Aorta (tissue), 5 donors: Measurements from ENCODE around the gene PLA2G2A. TPM values are rescaled to one million over a fixed set of nuclear protein-coding genes. Genes with fewer than 3 reads are reported as not detected.

Source experiments
- ATAC-seq: fragments of 200-7000 bp; cut with Tn5 transposase; one replicate; pipeline ENCODE4 v1.9.1; 2022; ENCODE audit warnings: moderate library complexity; ENCODE audit not compliant: low FRiP score
- DNase-seq, 2 donors: peaks; one replicate each; pipeline ENCODE4 v3.0.0-alpha.2; 2020
- H3K27ac ChIP-seq, 2 donors: one replicate each; pipeline ENCODE4 v1.5.1; 2013; ENCODE audit warnings: low read length in 2 of 2, mild to moderate bottlenecking in 2 of 2, moderate library complexity in 2 of 2, control low read depth in 1 of 2, inconsistent platforms in 1 of 2, low read depth in 1 of 2
- H3K27me3 ChIP-seq, 2 donors: one replicate each; pipeline ENCODE4 v1.6.1; 2013; ENCODE audit warnings: control low read depth in 1 of 2, low read length in 1 of 2, mild to moderate bottlenecking in 1 of 2, moderate library complexity in 1 of 2; ENCODE audit not compliant: insufficient read depth in 2 of 2, control insufficient read depth in 1 of 2
- H3K36me3 ChIP-seq, 2 donors: one replicate each; pipeline ENCODE4 v1.6.1; 2013; ENCODE audit warnings: control low read depth in 1 of 2, low read length in 1 of 2, mild to moderate bottlenecking in 1 of 2; ENCODE audit not compliant: insufficient read depth in 2 of 2, control insufficient read depth in 1 of 2
- H3K4me1 ChIP-seq, 2 donors: one replicate each; pipeline ENCODE4 v1.6.1; 2013; ENCODE audit warnings: low read length in 2 of 2, control low read depth in 1 of 2, mild to moderate bottlenecking in 1 of 2, moderate library complexity in 1 of 2; ENCODE audit not compliant: insufficient read depth in 2 of 2, control insufficient read depth in 1 of 2
- H3K4me3 ChIP-seq, 2 donors: one replicate each; pipeline ENCODE4 v1.5.1; 2013; ENCODE audit warnings: low read length in 2 of 2, control low read depth in 1 of 2, mild to moderate bottlenecking in 1 of 2
- H3K9me3 ChIP-seq: one replicate; pipeline ENCODE4 v1.6.1; 2013; ENCODE audit warnings: mild to moderate bottlenecking, low read length; ENCODE audit not compliant: control insufficient read depth
- WGBS, 2 donors: extraction: QIAGEN DNeasy Blood & Tissue Kit; methylation state at CpG; one replicate each; pipeline ENCODE4 v1.1.7; 2013; 5-methylcytosine and 5-hydroxymethylcytosine counted together
- intact Hi-C, 2 donors: fragments of 100-400 bp; cut with DNase I; formaldehyde crosslinking; loops; one replicate each; pipeline versions ENCODE4 v1.14.2 to v1.15.0; 2022
- polyA plus RNA-seq, 2 donors: library from polyadenylated mRNA; stranded (reverse); fragments of 200-250 nt; gene quantifications; one replicate each; pipeline ENCODE4 v1.2.3, GENCODE V29; 2013
- total RNA-seq, 2 donors: library from RNA; stranded (reverse); fragmentation: NEBNext Ultra II Directional; extraction: Animal tissue kit (Norgen Biotek cat#: 25700); gene quantifications; one replicate each; pipeline ENCODE4 v1.2.1, GENCODE V29; 2021
- donor health status: healthy with polysubstance abuse.
- donor health status: Bipolar disorder and iron deficiency.
- donor health status: DM: no; HTN: no; CAD: no.
- donor health status: DM: no; HTN: no; CAD: no.
- donor health status: DM: yes; HTN: yes; CAD: no.

PLA2G2A gene
- total and polyA plus RNA-seq, 4 donors: 11.2 to 2,513 (median 464) TPM

DNA sequence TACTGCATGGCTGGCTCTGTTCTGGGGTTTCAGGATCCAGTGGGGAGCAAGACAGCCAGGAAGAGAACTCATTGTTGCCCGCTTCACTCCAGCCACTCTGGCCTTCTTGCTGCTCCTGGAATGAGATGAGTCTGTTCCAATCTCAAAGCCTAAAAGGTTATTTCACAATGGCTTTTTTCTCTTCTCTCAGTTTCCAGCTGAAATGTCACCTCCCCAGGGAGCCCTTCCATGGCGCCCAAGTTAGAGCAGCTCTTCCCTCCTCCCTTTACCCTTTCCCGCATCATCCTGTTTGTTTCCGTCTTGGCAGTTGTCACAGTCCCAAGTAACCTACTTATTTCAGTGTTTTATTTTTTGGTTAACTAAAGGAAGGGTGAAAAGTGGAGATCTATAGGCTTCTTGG, 15.8 kb downstream of the PLA2G2A start:
- no peaks in the 10 kb centered on the region for H3K4me1 ChIP-seq
- no peak overlapping the region for H3K4me3 ChIP-seq
- ATAC-seq (no peak), DNase-seq (no peak)
- WGBS, 2 donors: 87 to 90% methylated on average over 4 of the region's 4 CpGs
- H3K36me3 ChIP-seq: no peaks in the 10 kb centered on the region
- intact Hi-C loops: no loop called here
- H3K9me3 ChIP-seq: peaks cover 4% of the 10 kb centered on the region
- no peak overlapping the region for H3K27ac ChIP-seq
- no peaks in the 10 kb centered on the region for H3K27me3 ChIP-seq

DNA sequence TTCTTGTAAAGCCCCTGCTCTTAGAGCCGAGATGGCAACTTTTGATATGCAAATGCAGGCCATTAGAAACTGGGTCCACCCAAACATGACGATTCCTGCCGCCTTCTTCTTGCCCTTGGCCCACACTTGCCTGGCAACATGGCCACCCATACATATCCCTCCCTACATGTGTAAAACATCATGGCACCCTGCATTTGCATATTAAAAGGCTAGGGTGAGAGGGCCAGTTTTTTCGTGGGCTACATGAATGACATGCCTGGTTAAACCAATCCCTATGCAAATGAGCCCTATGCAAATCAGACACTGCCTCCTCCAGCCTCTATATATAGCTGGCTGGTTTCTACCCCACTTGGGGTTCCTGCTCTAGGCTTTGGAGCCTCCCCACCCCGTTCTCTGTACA, 18.8 kb downstream of the PLA2G2A start:
- Histone ChIP-seq H3K27me3 (no peaks in the 10 kb centered on the region), H3K27ac (no peak overlapping the region), H3K9me3 (peaks cover 4% of the 10 kb centered on the region), H3K4me1 (no peaks in the 10 kb centered on the region), H3K4me3 (no peak overlapping the region), H3K36me3 (no peaks in the 10 kb centered on the region)
- DNase-seq: no peak
- no peak for ATAC-seq
- intact Hi-C loops: no loop called here
- WGBS, 2 donors: 58 to 62% methylated on average over 5 of the region's 5 CpGs

DNA sequence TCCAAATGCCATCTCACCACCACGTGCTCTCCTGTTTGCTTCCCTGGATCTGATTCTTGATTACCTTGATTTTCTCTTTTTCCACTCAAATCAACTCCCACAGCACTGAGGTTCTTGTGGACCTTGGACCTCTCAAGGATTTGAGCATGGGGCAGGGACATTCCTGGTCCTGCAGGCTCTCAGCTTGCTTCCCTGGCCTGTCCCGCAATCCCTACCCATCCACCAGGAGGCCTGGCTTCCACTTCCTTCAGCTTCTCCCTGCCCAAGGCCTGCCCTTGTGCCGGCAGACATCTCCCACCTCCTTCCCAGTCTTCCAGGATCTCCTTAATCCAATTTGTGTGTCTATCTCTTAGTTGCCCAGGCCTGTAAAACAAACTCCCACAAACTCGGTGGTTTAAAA, 21.6 kb downstream of the PLA2G2A start:
- H3K9me3 ChIP-seq: peaks cover 3% of the 10 kb centered on the region
- H3K36me3 ChIP-seq: no peaks in the 10 kb centered on the region
- no peak overlapping the region for H3K4me3 ChIP-seq
- no peak overlapping the region for H3K27ac ChIP-seq
- intact Hi-C loops: no loop called here
- DNase-seq: no peak
- 62 to 65% methylated on average over 4 of the region's 4 CpGs for WGBS, 2 donors
- no peak for ATAC-seq
- H3K4me1 ChIP-seq: no peaks in the 10 kb centered on the region
- no peaks in the 10 kb centered on the region for H3K27me3 ChIP-seq

DNA sequence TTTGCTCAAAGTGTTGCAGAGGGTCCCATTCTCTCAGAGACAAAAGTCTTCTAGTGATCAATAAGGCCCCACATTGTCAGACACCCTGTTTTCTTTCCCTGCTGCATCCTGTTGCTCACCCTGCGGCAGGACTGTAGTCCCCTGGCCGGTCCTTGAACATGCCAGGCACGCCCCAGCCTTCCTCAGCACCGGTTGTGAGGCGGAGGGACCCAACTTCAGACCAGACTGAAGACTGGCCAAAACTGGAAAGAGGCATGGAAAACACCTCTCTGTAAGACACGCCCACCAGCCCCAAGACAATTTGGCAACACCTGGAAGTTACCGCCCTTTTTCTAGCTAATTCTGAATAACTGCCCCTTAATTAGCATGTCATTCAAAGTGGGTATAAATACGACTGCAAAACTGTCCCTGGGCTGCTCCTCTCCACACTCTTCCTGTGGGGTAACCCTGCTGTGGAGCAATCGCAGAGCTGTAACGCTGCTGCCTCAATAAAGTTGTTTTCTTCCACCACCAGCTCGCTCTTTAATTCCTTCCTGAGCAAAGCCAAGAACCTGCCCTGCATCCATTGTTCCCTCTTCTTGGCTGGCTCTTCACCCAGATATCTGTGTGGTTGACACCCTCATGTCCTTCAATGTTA, 23.8 kb downstream of the PLA2G2A start:
- Histone ChIP-seq H3K9me3 (peaks cover 2% of the 10 kb centered on the region), H3K27ac (no peak overlapping the region), H3K4me3 (no peak overlapping the region), H3K36me3 (no peaks in the 10 kb centered on the region), H3K4me1 (no peaks in the 10 kb centered on the region), H3K27me3 (no peaks in the 10 kb centered on the region)
- DNase-seq (no peak), ATAC-seq (no peak)
- intact Hi-C loops: no loop called here
- WGBS, 2 donors: 70 to 74% methylated on average over 11 of the region's 11 CpGs

DNA sequence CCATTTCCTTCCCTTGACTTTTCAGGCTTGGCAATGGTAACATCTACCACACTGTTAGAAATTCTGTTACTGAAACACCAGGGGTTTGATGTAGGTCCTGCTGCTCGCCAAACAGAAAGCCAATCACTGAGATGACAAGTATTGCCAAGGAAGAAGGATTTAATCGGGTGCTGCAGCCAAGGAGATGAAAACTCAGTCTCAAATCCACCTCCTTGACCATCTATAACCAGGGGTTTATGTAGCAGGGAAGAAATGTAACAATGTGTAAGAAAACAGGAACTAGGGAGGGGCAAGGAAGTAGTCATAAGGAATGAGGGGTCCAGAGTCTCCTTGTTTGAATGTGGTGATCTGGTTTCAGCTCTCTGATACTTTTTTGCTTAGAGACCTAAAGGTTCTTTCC, 25.4 kb downstream of the PLA2G2A start:
- no peak overlapping the region for H3K27ac ChIP-seq

DNA sequence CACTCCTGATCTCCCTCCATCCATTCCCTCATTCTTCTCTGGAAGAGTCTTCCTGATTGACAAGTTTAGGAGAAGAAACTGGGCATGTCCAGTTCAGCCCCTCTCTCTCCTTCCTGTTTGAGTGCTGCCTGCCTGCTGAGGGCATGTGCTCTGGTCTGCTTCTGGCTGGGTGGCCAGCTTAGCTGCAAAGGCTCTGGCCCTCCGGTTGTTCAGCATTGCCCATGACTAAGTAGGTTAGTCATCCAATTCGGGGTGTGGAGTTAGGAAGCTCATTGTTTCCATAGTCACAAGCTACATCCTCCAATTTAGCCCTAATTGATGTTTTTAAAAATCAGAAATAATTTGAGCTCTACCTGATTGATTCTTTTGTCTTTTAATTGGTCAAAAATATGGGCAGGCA, 30.4 kb downstream of the PLA2G2A start:
- no peaks in the 10 kb centered on the region for H3K36me3 ChIP-seq
- no peak overlapping the region for H3K4me3 ChIP-seq
- WGBS, 2 donors: 54 to 59% methylated on average over 2 of the region's 2 CpGs
- ATAC-seq: no peak
- no peak for DNase-seq
- H3K9me3 ChIP-seq: peaks cover 2% of the 10 kb centered on the region
- intact Hi-C loops: no loop called here
- H3K27me3 ChIP-seq: peaks cover 0 to 2% of the 10 kb centered on the region in 2 donors
- no peak overlapping the region for H3K27ac ChIP-seq
- H3K4me1 ChIP-seq: no peaks in the 10 kb centered on the region

More for the DNA sequence above, 25.4 kb downstream of the PLA2G2A start:
- H3K36me3 ChIP-seq: no peaks in the 10 kb centered on the region
- 83% methylated on average over 2 of the region's 2 CpGs for WGBS, 2 donors
- ATAC-seq (no peak), DNase-seq (no peak)
- no peaks in the 10 kb centered on the region for H3K4me1 ChIP-seq
- intact Hi-C loops: no loop called here
- no peak overlapping the region for H3K4me3 ChIP-seq
- peaks cover 2% of the 10 kb centered on the region for H3K9me3 ChIP-seq
- no peaks in the 10 kb centered on the region for H3K27me3 ChIP-seq

DNA sequence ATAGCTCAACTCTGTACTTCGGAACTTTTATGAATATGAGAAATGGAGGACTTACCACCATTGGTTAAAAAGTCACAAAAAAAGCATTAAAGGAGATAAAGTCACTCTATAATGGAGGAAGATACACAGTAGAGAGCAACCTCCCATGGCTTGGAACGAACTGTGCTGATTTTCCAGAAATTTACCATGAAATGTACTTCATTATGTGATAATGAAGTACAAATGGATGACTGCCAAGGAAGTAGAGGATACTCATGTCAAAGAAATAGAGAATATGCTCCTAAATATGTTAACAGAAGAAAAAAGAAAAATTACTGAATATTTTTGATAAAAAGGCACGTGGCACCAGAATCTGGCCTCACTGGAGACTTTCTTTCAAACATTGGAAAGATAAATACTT, 32.4 kb downstream of the PLA2G2A start:
- H3K9me3 ChIP-seq: no peaks in the 10 kb centered on the region
- peaks cover 0 to 2% of the 10 kb centered on the region in 2 donors for H3K27me3 ChIP-seq
- DNase-seq (no peak), ATAC-seq (no peak)
- intact Hi-C loops: no loop called here
- H3K27ac ChIP-seq: no peak overlapping the region
- no peak overlapping the region for H3K4me3 ChIP-seq
- no peaks in the 10 kb centered on the region for H3K4me1 ChIP-seq
- 63 to 65% methylated on average over 3 of the region's 3 CpGs for WGBS, 2 donors
- no peaks in the 10 kb centered on the region for H3K36me3 ChIP-seq

DNA sequence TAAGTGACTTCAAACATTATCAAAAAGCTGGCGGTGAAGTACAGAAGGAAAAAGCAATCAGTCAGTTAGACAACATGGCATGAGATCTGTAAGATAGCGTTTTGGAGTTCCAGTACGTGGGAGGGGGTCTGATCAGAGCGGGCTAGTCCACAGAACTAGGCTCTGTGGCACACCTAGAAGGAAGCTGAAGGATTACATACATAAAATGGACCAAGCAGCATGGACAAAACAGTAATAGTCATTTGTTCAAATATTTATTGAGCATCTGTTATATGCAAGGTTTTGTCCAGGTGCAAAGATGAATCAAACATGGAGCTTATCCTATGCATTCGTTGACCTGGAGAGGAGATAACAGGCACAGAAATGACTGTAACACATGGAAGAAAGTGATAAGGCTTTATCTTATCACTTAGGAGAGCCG, 33.1 kb downstream of the PLA2G2A start:
- DNase-seq: no peak
- H3K36me3 ChIP-seq: no peaks in the 10 kb centered on the region
- no peak overlapping the region for H3K27ac ChIP-seq
- H3K4me1 ChIP-seq: no peaks in the 10 kb centered on the region
- ATAC-seq: no peak
- no peak overlapping the region for H3K4me3 ChIP-seq
- intact Hi-C loops: no loop called here
- peaks cover 0 to 2% of the 10 kb centered on the region in 2 donors for H3K27me3 ChIP-seq
- WGBS, 2 donors: 46 to 56% methylated on average over 6 of the region's 6 CpGs
- H3K9me3 ChIP-seq: no peaks in the 10 kb centered on the region

DNA sequence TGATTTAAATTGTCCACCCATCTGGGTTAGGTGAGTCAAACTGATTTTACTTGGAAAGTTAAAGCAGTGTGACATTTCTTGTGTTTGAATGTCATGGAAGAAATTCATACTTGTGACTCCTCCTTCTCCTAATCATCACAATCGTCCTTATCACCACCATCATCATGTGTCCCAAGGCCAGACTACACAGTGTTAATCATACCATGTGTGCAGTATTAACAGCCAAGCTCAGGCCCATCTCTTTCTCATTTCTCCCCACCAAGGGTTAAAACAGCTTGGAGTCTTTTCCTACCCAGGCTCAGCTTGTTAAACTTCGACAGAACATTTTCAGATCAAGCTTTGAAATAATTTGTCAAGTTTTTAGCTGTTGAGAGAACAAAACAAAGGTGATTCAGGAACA, 33.5 kb downstream of the PLA2G2A start:
- no peak for ATAC-seq
- Histone ChIP-seq H3K4me1 (no peaks in the 10 kb centered on the region), H3K36me3 (no peaks in the 10 kb centered on the region), H3K27ac (no peak overlapping the region), H3K9me3 (peaks cover 2% of the 10 kb centered on the region), H3K27me3 (peaks cover 0 to 2% of the 10 kb centered on the region in 2 donors), H3K4me3 (no peak overlapping the region)
- intact Hi-C loops: no loop called here
- WGBS, 2 donors: 19 to 28% methylated on average over 2 of the region's 2 CpGs
- DNase-seq: no peak
